K562 (cell line): Measurements from ENCODE around the gene TMED6. TPM values are rescaled to one million over a fixed set of nuclear protein-coding genes. Genes with fewer than 3 reads are reported as not detected.

ENCODE experiments used
- ARNT ChIP-seq, 2 experiments: fragments of 450-650 bp; IDR thresholded peaks; 2 replicates each; pipeline ENCODE4 v1.6.1; 2016; ENCODE audit warnings: mild to moderate bottlenecking in 1 of 2
- BACH1 ChIP-seq: fragments of 200-800 bp; sonication (Bioruptor generic); IDR thresholded peaks from 2 replicates; pipeline ENCODE4 v1.6.1; 2016; ENCODE audit warnings: missing genetic modification characterization, missing compliant biosample characterization
- E2F3 ChIP-seq: fragments of 250-450 bp; sonication (Bioruptor Pico); IDR thresholded peaks from 2 replicates; pipeline ENCODE4 v1.4.0; 2020; ENCODE audit warnings: mild to moderate bottlenecking
- EP400 ChIP-seq: fragments of 450-650 bp; IDR thresholded peaks from 2 replicates; pipeline ENCODE4 v1.6.1; 2017; ENCODE audit warnings: antibody characterized with exemption, mild to moderate bottlenecking, moderate library complexity
- FOXK2 ChIP-seq, 2 experiments: fragments of 450-650 bp; IDR thresholded peaks in 1 of 2; conservative IDR thresholded peaks in 1 of 2; 2 replicates each; pipeline ENCODE4 v1.6.1; 2016; ENCODE audit warnings: low read depth in 2 of 2, mild to moderate bottlenecking in 1 of 2
- GABPA ChIP-seq: fragments of 200-800 bp; sonication (Bioruptor generic); conservative IDR thresholded peaks from 2 replicates; pipeline ENCODE4 v1.6.1; 2016; ENCODE audit warnings: low read depth, missing genetic modification characterization, missing compliant biosample characterization
- HMGXB4 ChIP-seq: sonication (generic); formaldehyde crosslinking; IDR thresholded peaks from 2 replicates; pipeline ENCODE4 v1.8.1; 2023; ENCODE audit warnings: mild to moderate bottlenecking, missing genetic modification reagents
- KLF6 ChIP-seq: fragments of 250-450 bp; sonication (Bioruptor Pico); IDR thresholded peaks from 2 replicates; pipeline ENCODE4 v1.4.0; 2020; ENCODE audit warnings: mild to moderate bottlenecking, moderate library complexity, borderline replicate concordance
- POLR2G ChIP-seq: fragments of 200-400 bp; formaldehyde crosslinking; IDR thresholded peaks from 2 replicates; pipeline ENCODE4 v1.6.1; 2017; ENCODE audit warnings: low read depth, mild to moderate bottlenecking, antibody characterized with exemption, low read length, moderate library complexity
- SETDB1 ChIP-seq: IDR thresholded peaks from one replicate; pipeline ENCODE4 v1.6.1; 2012; ENCODE audit warnings: low read length, control low read depth, inconsistent platforms
- SMARCB1 ChIP-seq: IDR thresholded peaks from 2 replicates; pipeline ENCODE4 v1.6.1; 2011; ENCODE audit warnings: improper control_type of control experiment, low read depth; ENCODE audit not compliant: insufficient read length
- SUPT5H ChIP-seq: fragments of 450-650 bp; IDR thresholded peaks from 2 replicates; pipeline ENCODE4 v1.6.1; 2016
- YBX1 ChIP-seq: fragments of 450-650 bp; IDR thresholded peaks from 2 replicates; pipeline ENCODE4 v1.7.1; 2016; ENCODE audit warnings: mild to moderate bottlenecking
- ZNF143 ChIP-seq: sonication (generic); formaldehyde crosslinking; IDR thresholded peaks from 2 replicates; pipeline ENCODE4 v1.9.0; 2022; ENCODE audit warnings: mild to moderate bottlenecking, missing genetic modification reagents
- polyA plus RNA-seq, 8 experiments: library from polyadenylated mRNA; depleted of rRNA in 4 of 8; stranded (reverse) in 5 of 8; unstranded in 3 of 8; fragments of >200 nt; fragmentation: Nextera tagmentation in 2 of 8; fragmentation: Illumina TruSeq in 1 of 8; extraction: Ambion mirVana in 2 of 8; extraction: Trizol in 1 of 8; gene quantifications; 2 replicates each; pipeline versions ENCODE4 v1.2.1 to v1.2.3, GENCODE V29; 2011 to 2014; ENCODE audit warnings: inconsistent platforms in 1 of 8, missing spikeins in 1 of 8
- total RNA-seq, 7 experiments: library from RNA; depleted of rRNA in 6 of 7; stranded (reverse); fragments of >200 nt in 6 of 7; fragmentation: Illumina TruSeq in 2 of 7; extraction: Trizol in 2 of 7; gene quantifications; 2 replicates each; pipeline versions ENCODE4 v1.2.1 to v1.2.3, GENCODE V29; 2011 to 2021; ENCODE audit warnings: low replicate concordance in 1 of 7
- TF ChIP-seq, protein P1 (sequence below): fragments of 150-350 bp; conservative IDR thresholded peaks from 2 replicates; pipeline ENCODE4 v1.6.1; 2014; ENCODE audit warnings: low read length
- TF ChIP-seq, protein P2 (sequence below), 2 experiments: fragments of 450-650 bp in 1 of 2; sonication (generic) in 1 of 2; formaldehyde crosslinking in 1 of 2; IDR thresholded peaks in 1 of 2; conservative IDR thresholded peaks in 1 of 2; 2 replicates each; pipeline versions ENCODE4 v1.6.1 to v1.8.1; 2016 to 2023; ENCODE audit warnings: mild to moderate bottlenecking in 2 of 2, moderate library complexity in 2 of 2, inconsistent platforms in 1 of 2, missing genetic modification reagents in 1 of 2
- TF ChIP-seq, protein P3 (sequence below): fragments of 200-800 bp; sonication (Bioruptor generic); IDR thresholded peaks from 2 replicates; pipeline ENCODE4 v1.6.1; 2016; ENCODE audit warnings: missing genetic modification characterization, missing compliant biosample characterization

TMED6 gene
- total and polyA plus RNA-seq, 9 of the 15 experiments (the other 6 are each of a cell fraction or from before 2014, with no cell fraction given): 0.14 to 0.45 (median 0.25) TPM; not detected in 2

GRCh38 chr16:69330286-69331109 lies 21.1 kb downstream of the TMED6 start, which contains the start of gene PDF (continued):
- TF ChIP-seq, protein P1, sequence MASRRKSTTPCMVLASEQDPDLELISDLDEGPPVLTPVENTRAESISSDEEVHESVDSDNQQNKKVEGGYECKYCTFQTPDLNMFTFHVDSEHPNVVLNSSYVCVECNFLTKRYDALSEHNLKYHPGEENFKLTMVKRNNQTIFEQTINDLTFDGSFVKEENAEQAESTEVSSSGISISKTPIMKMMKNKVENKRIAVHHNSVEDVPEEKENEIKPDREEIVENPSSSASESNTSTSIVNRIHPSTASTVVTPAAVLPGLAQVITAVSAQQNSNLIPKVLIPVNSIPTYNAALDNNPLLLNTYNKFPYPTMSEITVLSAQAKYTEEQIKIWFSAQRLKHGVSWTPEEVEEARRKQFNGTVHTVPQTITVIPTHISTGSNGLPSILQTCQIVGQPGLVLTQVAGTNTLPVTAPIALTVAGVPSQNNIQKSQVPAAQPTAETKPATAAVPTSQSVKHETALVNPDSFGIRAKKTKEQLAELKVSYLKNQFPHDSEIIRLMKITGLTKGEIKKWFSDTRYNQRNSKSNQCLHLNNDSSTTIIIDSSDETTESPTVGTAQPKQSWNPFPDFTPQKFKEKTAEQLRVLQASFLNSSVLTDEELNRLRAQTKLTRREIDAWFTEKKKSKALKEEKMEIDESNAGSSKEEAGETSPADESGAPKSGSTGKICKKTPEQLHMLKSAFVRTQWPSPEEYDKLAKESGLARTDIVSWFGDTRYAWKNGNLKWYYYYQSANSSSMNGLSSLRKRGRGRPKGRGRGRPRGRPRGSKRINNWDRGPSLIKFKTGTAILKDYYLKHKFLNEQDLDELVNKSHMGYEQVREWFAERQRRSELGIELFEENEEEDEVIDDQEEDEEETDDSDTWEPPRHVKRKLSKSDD: no peak
- TF ChIP-seq GABPA (tag): peak; percentile 95
- TF ChIP-seq EP400: peak; percentile 65; the same call in 1 of the 2 replicates
- TF ChIP-seq, protein P2, sequence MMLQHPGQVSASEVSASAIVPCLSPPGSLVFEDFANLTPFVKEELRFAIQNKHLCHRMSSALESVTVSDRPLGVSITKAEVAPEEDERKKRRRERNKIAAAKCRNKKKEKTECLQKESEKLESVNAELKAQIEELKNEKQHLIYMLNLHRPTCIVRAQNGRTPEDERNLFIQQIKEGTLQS (IDR thresholded peaks at IDR 0.05): no peak
- TF ChIP-seq, protein P2 (CRISPR knock-in tag; conservative IDR thresholded peaks at IDR 0.05): no peak
- no peak for TF ChIP-seq FOXK2 (conservative IDR thresholded peaks at IDR 0.05 in 1 of 2, IDR thresholded peaks at IDR 0.05 in 1 of 2; ENCODE audit: low read depth in 2 of 2)
- peak; percentile 94 for TF ChIP-seq POLR2G
- TF ChIP-seq, protein P3, sequence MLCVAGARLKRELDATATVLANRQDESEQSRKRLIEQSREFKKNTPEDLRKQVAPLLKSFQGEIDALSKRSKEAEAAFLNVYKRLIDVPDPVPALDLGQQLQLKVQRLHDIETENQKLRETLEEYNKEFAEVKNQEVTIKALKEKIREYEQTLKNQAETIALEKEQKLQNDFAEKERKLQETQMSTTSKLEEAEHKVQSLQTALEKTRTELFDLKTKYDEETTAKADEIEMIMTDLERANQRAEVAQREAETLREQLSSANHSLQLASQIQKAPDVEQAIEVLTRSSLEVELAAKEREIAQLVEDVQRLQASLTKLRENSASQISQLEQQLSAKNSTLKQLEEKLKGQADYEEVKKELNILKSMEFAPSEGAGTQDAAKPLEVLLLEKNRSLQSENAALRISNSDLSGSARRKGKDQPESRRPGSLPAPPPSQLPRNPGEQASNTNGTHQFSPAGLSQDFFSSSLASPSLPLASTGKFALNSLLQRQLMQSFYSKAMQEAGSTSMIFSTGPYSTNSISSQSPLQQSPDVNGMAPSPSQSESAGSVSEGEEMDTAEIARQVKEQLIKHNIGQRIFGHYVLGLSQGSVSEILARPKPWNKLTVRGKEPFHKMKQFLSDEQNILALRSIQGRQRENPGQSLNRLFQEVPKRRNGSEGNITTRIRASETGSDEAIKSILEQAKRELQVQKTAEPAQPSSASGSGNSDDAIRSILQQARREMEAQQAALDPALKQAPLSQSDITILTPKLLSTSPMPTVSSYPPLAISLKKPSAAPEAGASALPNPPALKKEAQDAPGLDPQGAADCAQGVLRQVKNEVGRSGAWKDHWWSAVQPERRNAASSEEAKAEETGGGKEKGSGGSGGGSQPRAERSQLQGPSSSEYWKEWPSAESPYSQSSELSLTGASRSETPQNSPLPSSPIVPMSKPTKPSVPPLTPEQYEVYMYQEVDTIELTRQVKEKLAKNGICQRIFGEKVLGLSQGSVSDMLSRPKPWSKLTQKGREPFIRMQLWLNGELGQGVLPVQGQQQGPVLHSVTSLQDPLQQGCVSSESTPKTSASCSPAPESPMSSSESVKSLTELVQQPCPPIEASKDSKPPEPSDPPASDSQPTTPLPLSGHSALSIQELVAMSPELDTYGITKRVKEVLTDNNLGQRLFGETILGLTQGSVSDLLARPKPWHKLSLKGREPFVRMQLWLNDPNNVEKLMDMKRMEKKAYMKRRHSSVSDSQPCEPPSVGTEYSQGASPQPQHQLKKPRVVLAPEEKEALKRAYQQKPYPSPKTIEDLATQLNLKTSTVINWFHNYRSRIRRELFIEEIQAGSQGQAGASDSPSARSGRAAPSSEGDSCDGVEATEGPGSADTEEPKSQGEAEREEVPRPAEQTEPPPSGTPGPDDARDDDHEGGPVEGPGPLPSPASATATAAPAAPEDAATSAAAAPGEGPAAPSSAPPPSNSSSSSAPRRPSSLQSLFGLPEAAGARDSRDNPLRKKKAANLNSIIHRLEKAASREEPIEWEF: no peak
- peak; percentile 80 for TF ChIP-seq ZNF143 (CRISPR knock-in tag)
- no peak for TF ChIP-seq HMGXB4
- TF ChIP-seq SUPT5H: peak; percentile 94
- TF ChIP-seq E2F3 (CRISPR knock-in tag): peak; percentile 72
- TF ChIP-seq SMARCB1: no peak
- peak; percentile 78 for TF ChIP-seq SETDB1
- no peak for TF ChIP-seq BACH1 (tag)
- no peak for TF ChIP-seq KLF6 (CRISPR knock-in tag)
- no peak for TF ChIP-seq ARNT (IDR thresholded peaks at IDR 0.05)
- TF ChIP-seq YBX1: no peak
